DMS153 treated with DMSO at 0.1 percent for 48 hours (cell line): ENCODE data around the gene AOC2.
"Not testable (repeated sequence)": the region's sequence is repeated elsewhere in the genome, so short reads cannot be mapped to it uniquely, and the experiment has no call there.

Experiments used
- DNase-seq: peaks from one replicate; lab custom pipeline; 2025; ENCODE audit not compliant: unreplicated experiment; lab: John Stamatoyannopoulos, UW

AOC2 gene

GRCh38 chr17:42853004-42853403 is 8.6 kb downstream of the AOC2 start:
- DNase-seq, result no peak

- no peak for DNase-seq
Observed at GRCh38 chr17:42853597-42853967, 9.2 kb downstream of the AOC2 start.

- DNase-seq, result no peak
Observed at GRCh38 chr17:42853968-42854790, 9.8 kb downstream of the AOC2 start.

- DNase-seq, result no peak
Observed at GRCh38 chr17:42855048-42855596, 10.7 kb downstream of the AOC2 start.

GRCh38 chr17:42856093-42856492 is 11.7 kb downstream of the AOC2 start:
- DNase-seq, result not testable (repeated sequence)

GRCh38 chr17:42856516-42856915 is 12.1 kb downstream of the AOC2 start:
- not testable (repeated sequence) for DNase-seq

- DNase-seq, result no peak
Observed at GRCh38 chr17:42857389-42857788, 13.0 kb downstream of the AOC2 start.

GRCh38 chr17:42865638-42866094 is 21.3 kb downstream of the AOC2 start:
- no peak for DNase-seq

GRCh38 chr17:42866216-42866615 is 21.8 kb downstream of the AOC2 start:
- no peak for DNase-seq

- no peak for DNase-seq
Observed at GRCh38 chr17:42866631-42867575, 22.5 kb downstream of the AOC2 start.

GRCh38 chr17:42867694-42868261 is 23.4 kb downstream of the AOC2 start:
- not testable (repeated sequence) for DNase-seq

- DNase-seq, result no peak
Observed at GRCh38 chr17:42868338-42868737, 24.0 kb downstream of the AOC2 start.

- no peak for DNase-seq
Observed at GRCh38 chr17:42871647-42872046, 27.3 kb downstream of the AOC2 start.

- DNase-seq, result no peak
Observed at GRCh38 chr17:42872251-42872965, 28.0 kb downstream of the AOC2 start.

- no peak for DNase-seq
Observed at GRCh38 chr17:42873315-42873714, 28.9 kb downstream of the AOC2 start.

GRCh38 chr17:42873932-42874695 is 29.7 kb downstream of the AOC2 start:
- not testable (repeated sequence) for DNase-seq

- no peak for DNase-seq
Observed at GRCh38 chr17:42877037-42877436, 32.7 kb downstream of the AOC2 start.

- DNase-seq, result no peak
Observed at GRCh38 chr17:42878123-42878880, 33.9 kb downstream of the AOC2 start.
